GM12872 (cell line): ENCODE measurements around the gene OSTM1.

ENCODE experiments used
- CTCF ChIP-seq: IDR thresholded peaks from 3 replicates; pipeline ENCODE4 v1.5.1; 2011; ENCODE audit warnings: low read depth, mild to moderate bottlenecking, low read length, moderate library complexity; ENCODE audit not compliant: insufficient read depth

Gene OSTM1

GRCh38 chr6:108108374-108108773, 33.8 kb upstream of the OSTM1 start:
- no peak for TF ChIP-seq CTCF

- TF ChIP-seq CTCF: no peak
Observed at GRCh38 chr6:108107102-108107501, 32.6 kb upstream of the OSTM1 start.

- no peak for TF ChIP-seq CTCF
Observed at GRCh38 chr6:108106694-108107093, 32.2 kb upstream of the OSTM1 start.

GRCh38 chr6:108106261-108106660, 31.7 kb upstream of the OSTM1 start:
- TF ChIP-seq CTCF: no peak

GRCh38 chr6:108105571-108105970, 31.0 kb upstream of the OSTM1 start:
- TF ChIP-seq CTCF: no peak

GRCh38 chr6:108102965-108103364, 28.4 kb upstream of the OSTM1 start:
- no peak for TF ChIP-seq CTCF

- TF ChIP-seq CTCF: no peak
Observed at GRCh38 chr6:108100003-108100402, 25.5 kb upstream of the OSTM1 start.

- TF ChIP-seq CTCF: no peak
Observed at GRCh38 chr6:108097882-108098281, 23.3 kb upstream of the OSTM1 start.
